Trophoblast cell (in vitro differentiated cells and primary cell): ENCODE data around the gene APOBEC3C.
"Not testable (repeated sequence)": the region's sequence is repeated elsewhere in the genome, so short reads cannot be mapped to it uniquely, and the experiment has no call there.

ENCODE experiments used
- DNase-seq, 2 donors: peaks; one replicate each; pipeline ENCODE4 v3.0.0-alpha.2; 2016
- H2AFZ ChIP-seq: 2 replicates; pipeline ENCODE4 v1.6.1; 2013; ENCODE audit warnings: low read length, moderate library complexity, mild to moderate bottlenecking; ENCODE audit not compliant: insufficient read depth, poor library complexity
- H2AK5ac ChIP-seq: 2 replicates; pipeline ENCODE4 v1.6.1; 2013; ENCODE audit warnings: mild to moderate bottlenecking, low read length
- H2BK120ac ChIP-seq: 2 replicates; pipeline ENCODE4 v1.6.1; 2013; ENCODE audit warnings: low read length, mild to moderate bottlenecking, moderate library complexity; ENCODE audit not compliant: insufficient read depth, poor library complexity
- H2BK12ac ChIP-seq: 2 replicates; pipeline ENCODE4 v1.6.1; 2013; ENCODE audit warnings: mild to moderate bottlenecking, low read length, moderate library complexity
- H2BK5ac ChIP-seq: 2 replicates; pipeline ENCODE4 v1.6.1; 2013; ENCODE audit warnings: low read length, low read depth, moderate library complexity, mild to moderate bottlenecking; ENCODE audit not compliant: poor library complexity
- H3K14ac ChIP-seq: 2 replicates; pipeline ENCODE4 v1.6.1; 2013; ENCODE audit warnings: mild to moderate bottlenecking, low read length
- H3K18ac ChIP-seq: 2 replicates; pipeline ENCODE4 v1.6.1; 2013; ENCODE audit warnings: mild to moderate bottlenecking, low read length
- H3K23ac ChIP-seq: 2 replicates; pipeline ENCODE4 v1.6.1; 2013; ENCODE audit warnings: low read length
- H3K27ac ChIP-seq: 2 replicates; pipeline ENCODE4 v1.5.1; 2013; ENCODE audit warnings: low read depth, mild to moderate bottlenecking, inconsistent platforms, low read length, moderate library complexity
- H3K27me3 ChIP-seq: 2 replicates; pipeline ENCODE4 v1.6.1; 2013; ENCODE audit warnings: inconsistent platforms, mild to moderate bottlenecking, low read length, moderate library complexity; ENCODE audit not compliant: insufficient read depth
- H3K36me3 ChIP-seq, 2 experiments: 1 replicate in 1 of 2; 2 replicates in 1 of 2; pipeline ENCODE4 v1.6.1; 2013; ENCODE audit warnings: low read length in 2 of 2, mild to moderate bottlenecking in 2 of 2, moderate library complexity in 1 of 2; ENCODE audit not compliant: insufficient read depth in 2 of 2, control insufficient read depth in 1 of 2
- H3K4ac ChIP-seq: 2 replicates; pipeline ENCODE4 v1.6.1; 2013; ENCODE audit warnings: low read depth, mild to moderate bottlenecking, low read length, moderate library complexity
- H3K4me1 ChIP-seq, 2 experiments: 1 replicate in 1 of 2; 2 replicates in 1 of 2; pipeline ENCODE4 v1.6.1; 2013; ENCODE audit warnings: low read length in 2 of 2, mild to moderate bottlenecking in 2 of 2, moderate library complexity in 1 of 2; ENCODE audit not compliant: insufficient read depth in 2 of 2, control insufficient read depth in 1 of 2
- H3K4me2 ChIP-seq: 2 replicates; pipeline ENCODE4 v1.6.1; 2013; ENCODE audit warnings: inconsistent platforms, mild to moderate bottlenecking, low read length, moderate library complexity
- H3K4me3 ChIP-seq: 2 replicates; pipeline ENCODE4 v1.5.1; 2013; ENCODE audit warnings: mild to moderate bottlenecking, low read depth, low read length, inconsistent platforms
- H3K79me1 ChIP-seq: one replicate; pipeline ENCODE4 v1.6.1; 2013; ENCODE audit warnings: low read length
- H3K79me2 ChIP-seq: 2 replicates; pipeline ENCODE4 v1.6.1; 2013; ENCODE audit warnings: low read length, mild to moderate bottlenecking; ENCODE audit not compliant: control insufficient read depth, insufficient read depth, poor library complexity
- H3K9ac ChIP-seq: 2 replicates; pipeline ENCODE4 v1.6.1; 2013; ENCODE audit warnings: mild to moderate bottlenecking, low read length
- H3K9me3 ChIP-seq: 2 replicates; pipeline ENCODE4 v1.6.1; 2013; ENCODE audit warnings: low read depth, mild to moderate bottlenecking, control low read depth, inconsistent platforms, low read length; ENCODE audit not compliant: insufficient read depth
- H4K12ac ChIP-seq: 2 replicates; pipeline ENCODE4 v1.6.1; 2013; ENCODE audit warnings: low read depth, mild to moderate bottlenecking, low read length, moderate library complexity
- H4K8ac ChIP-seq: 2 replicates; pipeline ENCODE4 v1.6.1; 2013; ENCODE audit warnings: low read depth, mild to moderate bottlenecking, low read length, moderate library complexity
- H4K91ac ChIP-seq: one replicate; pipeline ENCODE4 v1.6.1; 2013; ENCODE audit warnings: low read depth, mild to moderate bottlenecking, low read length, moderate library complexity
- WGBS: extraction: QIAGEN DNeasy Blood & Tissue Kit; methylation state at CpG from one replicate; pipeline ENCODE4 v1.1.7; 2013; ENCODE audit warnings: missing lambda C conversion rate; ENCODE audit not compliant: insufficient read length, insufficient coverage; ENCODE audit errors: extremely low coverage; 5-methylcytosine and 5-hydroxymethylcytosine counted together

The APOBEC3C gene

GRCh38 chr22:38980587-38980986 lies 33.5 kb upstream of the APOBEC3C start:
- H3K27ac ChIP-seq, DNase-seq, H3K14ac ChIP-seq, H3K18ac ChIP-seq, H3K23ac ChIP-seq, H3K9ac ChIP-seq, H2BK5ac ChIP-seq, H3K27me3 ChIP-seq, H3K79me2 ChIP-seq, H4K91ac ChIP-seq, H2BK120ac ChIP-seq, H4K12ac ChIP-seq, H3K79me1 ChIP-seq, H3K4me3 ChIP-seq, H3K36me3 ChIP-seq, H2AFZ ChIP-seq, H2AK5ac ChIP-seq, H4K8ac ChIP-seq, H2BK12ac ChIP-seq, H3K4ac ChIP-seq, H3K4me2 ChIP-seq: not testable (repeated sequence)
- no CpG with 5 or more reads among the region's 10 CpGs for WGBS
- Histone ChIP-seq H3K4me1 (peaks cover 4 to 12% of the 10 kb centered on the region in 2 experiments), H3K9me3 (peaks cover 12% of the 10 kb centered on the region)

GRCh38 chr22:38981005-38981991 lies 32.8 kb upstream of the APOBEC3C start:
- Histone ChIP-seq H2BK12ac (no peak overlapping the region), H3K14ac (no peak overlapping the region), H3K79me2 (no peaks in the 10 kb centered on the region), H2AK5ac (no peak overlapping the region), H3K9ac (no peak overlapping the region), H3K4me1 (peaks cover 4 to 12% of the 10 kb centered on the region in 2 experiments), H3K4me3 (no peak overlapping the region), H3K18ac (no peak overlapping the region), H4K8ac (no peak overlapping the region), H3K9me3 (peaks cover 9% of the 10 kb centered on the region), H2BK120ac (no peak overlapping the region), H4K91ac (no peak overlapping the region), H3K36me3 (no peaks in the 10 kb centered on the region), H4K12ac (no peak overlapping the region), H3K79me1 (peaks cover 4% of the 10 kb centered on the region), H3K23ac (no peak overlapping the region), H3K4me2 (no peak overlapping the region), H3K27me3 (no peaks in the 10 kb centered on the region), H2AFZ (no peak overlapping the region), H3K27ac (no peak overlapping the region), H3K4ac (no peak overlapping the region), H2BK5ac (no peak overlapping the region)
- DNase-seq: peak; percentile 35 to 38
- no CpG with 5 or more reads among the region's 27 CpGs for WGBS

GRCh38 chr22:38981992-38982927 lies 31.8 kb upstream of the APOBEC3C start, which contains the start of gene APOBEC3B:
Gene APOBEC3B, plus strand, starts transcription at chr22:38982347. Its CDS starts 107 bp downstream, at chr22:38982454.
- H4K91ac ChIP-seq: peak within 1 kb of the TSS; percentile 57
- peak; percentile 95 to 97 for DNase-seq
- H3K79me2 ChIP-seq: no peaks in the 10 kb centered on the region
- no peak within 1 kb of the TSS for H2BK120ac ChIP-seq
- H2AK5ac ChIP-seq: no peak within 1 kb of the TSS
- H3K79me1 ChIP-seq: peaks cover 4% of the 10 kb centered on the region
- no peak within 1 kb of the TSS for H3K18ac ChIP-seq
- H3K23ac ChIP-seq: no peak within 1 kb of the TSS
- H3K9me3 ChIP-seq: peaks cover 9% of the 10 kb centered on the region
- no peak within 1 kb of the TSS for H4K8ac ChIP-seq
- H2BK12ac ChIP-seq: peak within 1 kb of the TSS; percentile 42
- H3K4ac ChIP-seq: no peak within 1 kb of the TSS
- H3K9ac ChIP-seq: no peak within 1 kb of the TSS
- no peak within 1 kb of the TSS for H3K14ac ChIP-seq
- no peaks in the 10 kb centered on the region for H3K27me3 ChIP-seq
- no peak within 1 kb of the TSS for H4K12ac ChIP-seq
- no peak within 1 kb of the TSS for H2BK5ac ChIP-seq
- no peak within 1 kb of the TSS for H3K4me3 ChIP-seq
- no peak within 1 kb of the TSS for H2AFZ ChIP-seq
- H3K4me2 ChIP-seq: peak within 1 kb of the TSS; percentile 3
- H3K27ac ChIP-seq: peak within 1 kb of the TSS; percentile 33
- WGBS: no CpG with 5 or more reads among the region's 16 CpGs
- H3K36me3 ChIP-seq: no peaks in the 10 kb centered on the region
- H3K4me1 ChIP-seq: peaks cover 4 to 12% of the 10 kb centered on the region in 2 experiments

GRCh38 chr22:38984224-38984623 lies 29.8 kb upstream of the APOBEC3C start:
- H3K14ac ChIP-seq: no peak overlapping the region
- no peaks in the 10 kb centered on the region for H3K27me3 ChIP-seq
- H3K4me2 ChIP-seq: no peak overlapping the region
- no peaks in the 10 kb centered on the region for H3K36me3 ChIP-seq
- no peak overlapping the region for H3K4ac ChIP-seq
- H3K4me3 ChIP-seq: no peak overlapping the region
- H2BK120ac ChIP-seq: no peak overlapping the region
- no peak overlapping the region for H4K91ac ChIP-seq
- no peak overlapping the region for H3K23ac ChIP-seq
- H3K4me1 ChIP-seq: peaks cover 4 to 12% of the 10 kb centered on the region in 2 experiments
- no peak overlapping the region for H3K27ac ChIP-seq
- no peak for DNase-seq
- no peak overlapping the region for H2AFZ ChIP-seq
- no peak overlapping the region for H3K9ac ChIP-seq
- H2BK5ac ChIP-seq: no peak overlapping the region
- no peak overlapping the region for H2BK12ac ChIP-seq
- no peak overlapping the region for H4K12ac ChIP-seq
- H2AK5ac ChIP-seq: no peak overlapping the region
- H3K79me2 ChIP-seq: no peaks in the 10 kb centered on the region
- no peak overlapping the region for H3K18ac ChIP-seq
- WGBS: no CpG with 5 or more reads among the region's 2 CpGs
- H4K8ac ChIP-seq: no peak overlapping the region
- peaks cover 4% of the 10 kb centered on the region for H3K79me1 ChIP-seq
- peaks cover 9% of the 10 kb centered on the region for H3K9me3 ChIP-seq
